HepG2 (cell line): ENCODE data around the gene CDK5R1. TPM values are rescaled to one million over a fixed set of nuclear protein-coding genes. Genes with fewer than 3 reads are reported as not detected.

ENCODE experiments used
- ATAC-seq: fragments of 200-7000 bp; cut with Tn5 transposase; 3 replicates; pipeline ENCODE4 v1.9.1; 2020; ENCODE audit warnings: mild to moderate bottlenecking, moderate library complexity
- BruUV-seq: library from RNA; stranded (reverse); fragments of 400-500 nt; replicated peaks from 2 replicates; lab custom pipeline; 2021; lab: Mats Ljungman, UMichigan
- CTCF ChIA-PET: fragments of 300-600 bp; formaldehyde crosslinking; extraction: SDS; loops from one replicate; lab custom pipeline; 2021; ENCODE audit warnings: low total read pairs, inconsistent platforms, low intra/inter-chr PET ratio; lab: Yijun Ruan, JAX
- POLR2A ChIA-PET: fragments of 350-600 bp; sonication (Branson Sonifier 250); formaldehyde crosslinking; loops from one replicate; lab custom pipeline; 2020; ENCODE audit warnings: antibody characterized with exemption, inconsistent platforms; lab: Yijun Ruan, JAX
- DNase-seq: peaks from one replicate; pipeline ENCODE4 v3.0.0-alpha.2; 2015; ENCODE audit warnings: low spot score
- FAIRE-seq: peaks from 3 replicates; lab custom pipeline; 2011; peaks lifted over from hg19 to GRCh38; lab: Jason Lieb, UNC
- H2AFZ ChIP-seq: one replicate; pipeline ENCODE4 v1.6.1; 2011; ENCODE audit warnings: low read length, inconsistent platforms
- H3K27ac ChIP-seq: fragments of 300-600 bp; 3 replicates; pipeline ENCODE4 v1.8.0; 2011; ENCODE audit warnings: mixed run types, mild to moderate bottlenecking, mixed read lengths, low read length, inconsistent platforms; ENCODE audit not compliant: insufficient read depth; ENCODE audit errors: extremely low read length
- H3K27me3 ChIP-seq, 2 experiments: fragments of 200-600 bp in 1 of 2; 2 replicates in 1 of 2; 3 replicates in 1 of 2; pipeline versions ENCODE4 v1.6.0 to v1.8.0; 2011; ENCODE audit warnings: low read length in 2 of 2, mild to moderate bottlenecking in 2 of 2, moderate library complexity in 2 of 2, inconsistent platforms in 1 of 2; ENCODE audit not compliant: insufficient read depth in 2 of 2, control insufficient read depth in 1 of 2
- H3K36me3 ChIP-seq, 2 experiments: fragments of 200-600 bp in 1 of 2; replicated peaks in 1 of 2; 2 replicates in 1 of 2; 3 replicates in 1 of 2; pipeline versions ENCODE4 v1.5.1 to v1.8.0; 2011; ENCODE audit warnings: low read length in 2 of 2, inconsistent platforms in 1 of 2; ENCODE audit not compliant: insufficient read depth in 2 of 2, control insufficient read depth in 1 of 2
- H3K4me1 ChIP-seq: 2 replicates; pipeline ENCODE4 v1.5.1; 2012; ENCODE audit warnings: low read length, inconsistent platforms; ENCODE audit not compliant: insufficient read depth
- H3K4me2 ChIP-seq: 2 replicates; pipeline ENCODE4 v1.6.0; 2011; ENCODE audit warnings: low read depth, low read length, inconsistent platforms
- H3K4me3 ChIP-seq, 3 experiments: fragments of 200-600 bp in 1 of 3; sonication (generic), shearing (Covaris generic) in 1 of 3; replicated peaks in 1 of 3; 2 replicates each; pipeline ENCODE4 v1.5.1; 2011 to 2016; ENCODE audit warnings: low read length in 3 of 3, inconsistent platforms in 2 of 3, low read depth in 2 of 3, mild to moderate bottlenecking in 2 of 3, control low read depth in 1 of 3, mixed read lengths in 1 of 3; ENCODE audit not compliant: insufficient read depth in 1 of 3
- H3K79me2 ChIP-seq: one replicate; pipeline ENCODE4 v1.6.1; 2011; ENCODE audit warnings: low read length, inconsistent platforms; ENCODE audit not compliant: insufficient read depth
- H3K9ac ChIP-seq: 2 replicates; pipeline ENCODE4 v1.6.0; 2011; ENCODE audit warnings: mild to moderate bottlenecking, low read depth, low read length, inconsistent platforms; ENCODE audit not compliant: insufficient read depth
- H3K9me3 ChIP-seq: 2 replicates; pipeline ENCODE4 v1.5.1; 2012; ENCODE audit warnings: mild to moderate bottlenecking, low read length
- H4K20me1 ChIP-seq: 2 replicates; pipeline ENCODE4 v1.6.0; 2011; ENCODE audit warnings: inconsistent platforms, mild to moderate bottlenecking, low read length, moderate library complexity; ENCODE audit not compliant: insufficient read depth
- CBFB ChIP-seq: sonication (generic); formaldehyde crosslinking; IDR thresholded peaks from 2 replicates; pipeline ENCODE4 v1.4.0; 2020; ENCODE audit warnings: missing genetic modification reagents
- CBX1 ChIP-seq: IDR thresholded peaks from one replicate; pipeline ENCODE4 v1.6.1; 2016; ENCODE audit warnings: antibody characterized with exemption, low read depth
- HMG20A ChIP-seq: IDR thresholded peaks from 2 replicates; pipeline ENCODE4 v1.6.1; 2016; ENCODE audit warnings: borderline replicate concordance
- HOXA5 ChIP-seq: sonication (generic); formaldehyde crosslinking; IDR thresholded peaks from 2 replicates; pipeline ENCODE4 v1.4.0; 2020; ENCODE audit warnings: missing genetic modification reagents
- MLLT10 ChIP-seq: sonication (generic); formaldehyde crosslinking; IDR thresholded peaks from 2 replicates; pipeline ENCODE4 v1.4.0; 2020; ENCODE audit warnings: missing genetic modification reagents
- MTA3 ChIP-seq: sonication (generic); formaldehyde crosslinking; IDR thresholded peaks from 2 replicates; pipeline ENCODE4 v1.4.0; 2020; ENCODE audit warnings: missing genetic modification reagents
- NR2F1 ChIP-seq, 2 experiments: fragments of 450-650 bp in 1 of 2; formaldehyde crosslinking in 1 of 2; IDR thresholded peaks; 2 replicates each; pipeline versions ENCODE4 v1.5.0 to v1.6.1; 2016 to 2020; ENCODE audit warnings: mild to moderate bottlenecking in 1 of 2, missing compliant biosample characterization in 1 of 2, missing genetic modification reagents in 1 of 2, moderate library complexity in 1 of 2
- PHF5A ChIP-seq: IDR thresholded peaks from one replicate; pipeline ENCODE4 v1.6.1; 2018; ENCODE audit warnings: low read depth, missing genetic modification reagents; ENCODE audit not compliant: unreplicated experiment
- YY1 ChIP-seq: IDR thresholded peaks from 2 replicates; pipeline ENCODE4 v1.6.1; 2011; ENCODE audit warnings: low read length, low read depth, moderate library complexity, mild to moderate bottlenecking; ENCODE audit not compliant: insufficient read depth, insufficient replicate concordance
- ZBTB42 ChIP-seq: sonication (generic); formaldehyde crosslinking; IDR thresholded peaks from 2 replicates; pipeline ENCODE4 v1.5.0; 2020; ENCODE audit warnings: mild to moderate bottlenecking, missing genetic modification reagents
- ZNF124 ChIP-seq: sonication (generic); formaldehyde crosslinking; IDR thresholded peaks from 2 replicates; pipeline ENCODE4 v1.4.0; 2020; ENCODE audit warnings: missing genetic modification reagents
- ZNF326 ChIP-seq: sonication (generic); formaldehyde crosslinking; IDR thresholded peaks from 2 replicates; pipeline ENCODE4 v1.4.0; 2020; ENCODE audit warnings: missing genetic modification reagents, borderline replicate concordance
- ZNF724P ChIP-seq: sonication (generic); formaldehyde crosslinking; IDR thresholded peaks from 2 replicates; pipeline ENCODE4 v1.8.0; 2022; ENCODE audit warnings: missing genetic modification reagents, borderline replicate concordance
- ZNF766 ChIP-seq: sonication (generic); formaldehyde crosslinking; IDR thresholded peaks from 2 replicates; pipeline ENCODE4 v1.5.0; 2020; ENCODE audit warnings: missing genetic modification reagents, borderline replicate concordance
- WGBS: methylation state at CpG from one replicate; pipeline ENCODE4 v1.1.6; 2017; ENCODE audit warnings: low lambda C conversion rate; 5-methylcytosine and 5-hydroxymethylcytosine counted together
- in situ Hi-C: cut with HindIII; loops from 2 replicates; pipeline ENCODE4 v1.10.0; 2017; ENCODE audit warnings: low pct_unique_long_range_greater_than_20kb; ENCODE audit not compliant: extremely low pct_ligation_motif_present
- intact Hi-C: fragments of 100-400 bp; cut with micrococcal nuclease; formaldehyde crosslinking; loops from one replicate; pipeline ENCODE4 v1.10.0; 2022; ENCODE audit not compliant: unreplicated experiment
- polyA plus RNA-seq, 8 experiments: library from polyadenylated mRNA; depleted of rRNA in 3 of 8; stranded (reverse) in 7 of 8; unstranded in 1 of 8; fragments of >200 nt; fragmentation: Illumina TruSeq in 4 of 8; extraction: Trizol in 4 of 8; gene quantifications; 2 replicates each; pipeline versions ENCODE4 v1.2.1 to v1.2.3, GENCODE V29; 2011 to 2016; ENCODE audit warnings: low read depth in 4 of 8, missing spikeins in 1 of 8, mixed read lengths in 1 of 8; ENCODE audit not compliant: insufficient read depth in 1 of 8
- total RNA-seq, 5 experiments: library from RNA; depleted of rRNA; stranded (reverse); fragments of >200 nt; fragmentation: Illumina TruSeq; extraction: Trizol; gene quantifications; 2 replicates each; pipeline ENCODE4 v1.2.3, GENCODE V29; 2016; ENCODE audit warnings: low read depth in 1 of 5
- TF ChIP-seq, protein P1 (sequence below): sonication (generic); formaldehyde crosslinking; IDR thresholded peaks from 2 replicates; pipeline ENCODE4 v1.5.1; 2020; ENCODE audit warnings: missing genetic modification reagents, mild to moderate bottlenecking, borderline replicate concordance
- TF ChIP-seq, protein P2 (sequence below): IDR thresholded peaks from 2 replicates; pipeline ENCODE4 v1.6.1; 2016; ENCODE audit warnings: missing genetic modification reagents, missing compliant biosample characterization
- TF ChIP-seq, protein P3 (sequence below): sonication (generic); formaldehyde crosslinking; IDR thresholded peaks from 2 replicates; pipeline ENCODE4 v1.5.0; 2020; ENCODE audit warnings: mild to moderate bottlenecking, missing genetic modification reagents, borderline replicate concordance

Gene CDK5R1
- total and polyA plus RNA-seq, 2 of the 13 experiments (the other 11 are each of a cell fraction or from before 2014, with no cell fraction given): 1.1 to 3.9 TPM

DNA sequence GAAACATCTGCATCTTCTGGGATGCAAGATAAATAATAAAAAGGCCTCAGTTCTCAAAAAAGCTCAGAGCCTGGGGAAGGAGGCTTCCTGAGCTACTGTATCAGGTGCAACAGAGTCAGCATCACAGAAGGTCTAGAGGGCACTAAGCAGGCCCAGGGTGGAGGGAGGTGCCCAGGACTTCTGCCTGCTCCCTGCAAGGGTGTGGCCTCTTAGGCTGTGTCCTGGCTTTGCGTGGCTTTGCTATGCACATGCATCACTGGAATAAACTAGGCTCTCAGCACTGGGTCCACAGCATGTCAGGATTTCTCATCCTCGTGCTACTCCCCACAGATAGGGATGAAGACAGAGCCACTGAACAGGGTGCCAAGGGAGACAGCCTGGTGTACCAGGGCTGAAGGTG is 25.5 kb downstream of the CDK5R1 start:
- Histone ChIP-seq H3K4me2 (no peak overlapping the region), H3K27me3 (no peaks in the 10 kb centered on the region; a peak in 1 of 5 replicates), H3K9me3 (no peaks in the 10 kb centered on the region), H3K4me3 (no peak overlapping the region), H3K79me2 (no peaks in the 10 kb centered on the region), H3K36me3 (no peaks in the 10 kb centered on the region), H3K27ac (no peak overlapping the region), H2AFZ (no peak overlapping the region), H3K4me1 (peaks cover 13% of the 10 kb centered on the region), H4K20me1 (no peaks in the 10 kb centered on the region)
- WGBS: 100% methylated on average over 2 of the region's 2 CpGs
- DNase-seq (no peak), ATAC-seq (no peak)
- no TSS peak for BruUV-seq
- TF ChIP-seq HOXA5 (CRISPR knock-in tag) (no peak), MTA3 (CRISPR knock-in tag) (no peak), YY1 (no peak), CBFB (no peak)
- TF ChIP-seq, all 625 proteins: peak for 0
- ChIA-PET CTCF (no interaction called here), POLR2A (no interaction called here)
- no peak for FAIRE-seq
- in situ Hi-C loops (no loop called here), intact Hi-C loops (no loop called here)
- no peak overlapping the region for H3K9ac ChIP-seq

DNA sequence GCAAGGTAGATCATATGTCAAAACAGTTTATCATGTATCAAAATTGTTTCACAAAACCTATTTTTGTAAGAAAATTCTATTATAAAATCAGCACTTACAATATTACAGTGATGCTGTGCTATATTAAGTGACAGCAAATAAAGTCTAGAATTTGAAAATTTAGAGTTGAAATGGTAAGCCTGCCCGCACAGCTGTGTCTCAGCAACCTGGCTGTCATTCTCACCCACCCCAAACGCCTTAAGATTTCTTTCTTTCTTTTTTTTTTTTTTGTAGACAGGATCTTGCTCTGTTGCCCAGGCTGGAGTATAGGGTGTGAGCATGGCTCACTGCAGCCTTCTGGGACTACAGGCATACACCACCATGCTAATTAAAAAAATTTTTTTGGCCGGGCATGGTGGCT is 26.8 kb downstream of the CDK5R1 start:
- Histone ChIP-seq H2AFZ (no peak overlapping the region), H3K27ac (no peak overlapping the region), H3K9me3 (no peaks in the 10 kb centered on the region), H3K36me3 (no peaks in the 10 kb centered on the region), H3K9ac (no peak overlapping the region), H3K4me2 (no peak overlapping the region), H3K79me2 (no peaks in the 10 kb centered on the region), H3K4me3 (no peak overlapping the region), H3K27me3 (no peaks in the 10 kb centered on the region; a peak in 1 of 5 replicates), H4K20me1 (no peaks in the 10 kb centered on the region), H3K4me1 (peaks cover 13% of the 10 kb centered on the region)
- CTCF ChIA-PET: no interaction called here
- no peak for DNase-seq
- BruUV-seq: no TSS peak
- ATAC-seq: no peak
- intact Hi-C loops: no loop called here
- in situ Hi-C loops: no loop called here
- TF ChIP-seq, protein P1, sequence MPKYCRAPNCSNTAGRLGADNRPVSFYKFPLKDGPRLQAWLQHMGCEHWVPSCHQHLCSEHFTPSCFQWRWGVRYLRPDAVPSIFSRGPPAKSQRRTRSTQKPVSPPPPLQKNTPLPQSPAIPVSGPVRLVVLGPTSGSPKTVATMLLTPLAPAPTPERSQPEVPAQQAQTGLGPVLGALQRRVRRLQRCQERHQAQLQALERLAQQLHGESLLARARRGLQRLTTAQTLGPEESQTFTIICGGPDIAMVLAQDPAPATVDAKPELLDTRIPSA: no peak
- TF ChIP-seq, protein P2, sequence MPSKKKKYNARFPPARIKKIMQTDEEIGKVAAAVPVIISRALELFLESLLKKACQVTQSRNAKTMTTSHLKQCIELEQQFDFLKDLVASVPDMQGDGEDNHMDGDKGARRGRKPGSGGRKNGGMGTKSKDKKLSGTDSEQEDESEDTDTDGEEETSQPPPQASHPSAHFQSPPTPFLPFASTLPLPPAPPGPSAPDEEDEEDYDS: no peak
- TF ChIP-seq CBX1 (no peak), ZNF124 (CRISPR knock-in tag) (no peak), NR2F1 (CRISPR knock-in tag; IDR thresholded peaks at IDR 0.05) (no peak), ZNF766 (CRISPR knock-in tag) (no peak), HMG20A (no peak), ZNF724P (CRISPR knock-in tag) (no peak), ZNF326 (CRISPR knock-in tag) (no peak), PHF5A (CRISPR knock-in tag) (no peak), ZBTB42 (CRISPR knock-in tag) (no peak), MLLT10 (no peak)
- TF ChIP-seq, protein P3, sequence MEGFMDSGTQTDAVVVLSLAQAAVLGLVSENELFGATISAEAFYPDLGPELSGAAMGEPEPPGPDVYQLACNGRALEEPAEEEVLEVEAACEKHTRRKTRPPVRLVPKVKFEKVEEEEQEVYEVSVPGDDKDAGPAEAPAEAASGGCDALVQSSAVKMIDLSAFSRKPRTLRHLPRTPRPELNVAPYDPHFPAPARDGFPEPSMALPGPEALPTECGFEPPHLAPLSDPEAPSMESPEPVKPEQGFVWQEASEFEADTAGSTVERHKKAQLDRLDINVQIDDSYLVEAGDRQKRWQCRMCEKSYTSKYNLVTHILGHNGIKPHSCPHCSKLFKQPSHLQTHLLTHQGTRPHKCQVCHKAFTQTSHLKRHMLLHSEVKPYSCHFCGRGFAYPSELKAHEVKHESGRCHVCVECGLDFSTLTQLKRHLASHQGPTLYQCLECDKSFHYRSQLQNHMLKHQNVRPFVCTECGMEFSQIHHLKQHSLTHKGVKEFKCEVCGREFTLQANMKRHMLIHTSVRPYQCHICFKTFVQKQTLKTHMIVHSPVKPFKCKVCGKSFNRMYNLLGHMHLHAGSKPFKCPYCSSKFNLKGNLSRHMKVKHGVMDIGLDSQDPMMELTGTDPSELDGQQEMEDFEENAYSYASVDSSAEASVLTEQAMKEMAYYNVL (CRISPR knock-in tag): no peak
- 87% methylated on average over 3 of the region's 3 CpGs for WGBS
- POLR2A ChIA-PET: no interaction called here
- FAIRE-seq: no peak
